ENCODE measurements around the gene DIRAS1.

GRCh38 chr19:2765376-2765775 lies 44.2 kb upstream of the DIRAS1 start:
- TF ChIP-seq CTCF (IDR thresholded peaks at IDR 0.05) (no peak), POLR2AphosphoS5 (IDR thresholded peaks at IDR 0.05; ENCODE audit: low read depth, low read length) (no peak)

Measured in Panc1 (cell line).